HEK293T (cell line): Measurements from ENCODE around the gene NDUFS1.

ENCODE experiments used
- BHLHE40 ChIP-seq: fragments of 450-650 bp; IDR thresholded peaks from 2 replicates; pipeline ENCODE4 v1.6.1; 2016; ENCODE audit warnings: mild to moderate bottlenecking, moderate library complexity, borderline replicate concordance
- SP1 ChIP-seq: fragments of 450-650 bp; IDR thresholded peaks from 2 replicates; pipeline ENCODE4 v1.6.1; 2017

DNA sequence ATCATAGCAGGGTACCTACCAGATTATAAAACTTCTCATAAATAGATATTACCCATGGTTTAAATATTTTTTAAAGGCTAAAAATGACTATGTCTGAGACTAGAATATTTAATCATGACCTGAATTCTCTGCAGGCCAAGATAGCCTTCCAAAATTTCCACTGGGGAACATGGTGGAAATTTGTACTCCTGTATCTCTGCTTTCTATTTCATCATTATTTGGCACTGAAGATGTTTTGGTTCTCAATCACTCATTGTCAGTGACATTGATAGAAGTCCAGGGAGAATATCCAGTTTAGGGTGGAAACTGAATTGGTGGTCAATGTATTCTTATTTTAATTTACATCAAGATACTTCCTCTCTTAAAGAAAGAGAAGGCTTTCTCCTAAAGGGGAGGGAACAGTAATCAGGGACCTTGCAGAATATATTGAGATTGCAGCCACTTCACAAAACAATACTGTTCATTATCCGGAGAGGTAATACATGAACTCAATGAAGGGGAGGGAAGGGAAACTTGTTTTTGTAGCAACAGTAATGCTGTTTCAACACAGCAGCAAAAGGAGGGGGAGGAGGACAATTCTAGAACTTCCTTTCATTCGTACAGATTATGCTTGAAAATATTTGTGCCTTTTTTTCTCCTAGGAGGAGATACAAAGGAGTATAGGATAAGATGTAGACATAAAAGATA is 34.6 kb upstream of the NDUFS1 start:
- no peak for TF ChIP-seq SP1
- TF ChIP-seq BHLHE40, result no peak
